Astrocyte (in vitro differentiated cells and primary cell): ENCODE results near the gene LRMDA.

Experiments used
- CTCF ChIP-seq: IDR thresholded peaks from 2 replicates; pipeline ENCODE4 v1.5.1; 2011; ENCODE audit warnings: low read depth, mild to moderate bottlenecking, inconsistent platforms, low read length, moderate library complexity; ENCODE audit not compliant: insufficient read depth
- EZH2 ChIP-seq: IDR thresholded peaks from 2 replicates; pipeline ENCODE4 v1.6.1; 2012; ENCODE audit warnings: mild to moderate bottlenecking, low read length, inconsistent platforms; ENCODE audit not compliant: insufficient read depth

DNA sequence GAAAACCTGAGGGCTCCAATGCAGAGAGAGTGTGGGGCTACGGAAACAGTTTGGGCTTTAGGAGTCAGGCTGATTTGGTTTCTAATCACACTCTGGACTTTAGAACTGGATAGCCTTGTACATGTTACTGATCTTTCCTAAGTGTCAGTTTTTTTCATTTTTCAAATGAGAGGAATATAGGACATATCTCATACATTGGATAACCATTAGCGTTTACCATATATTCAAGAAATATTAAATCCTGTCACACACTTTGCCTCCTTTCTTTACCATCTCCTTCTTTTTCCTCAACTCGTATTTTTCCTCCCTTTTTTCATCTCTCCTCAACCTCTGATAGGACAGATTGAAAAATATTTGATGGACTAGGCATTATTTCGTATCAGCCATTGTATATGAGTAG, 885.7 kb downstream of the LRMDA start:
- no peak for TF ChIP-seq CTCF
- no peak for TF ChIP-seq EZH2
